ENCODE data around the gene PFKFB3. TPM values are rescaled to one million over a fixed set of nuclear protein-coding genes. Genes with fewer than 3 reads are reported as not detected.

PFKFB3 gene
- total RNA-seq, 1 experiment from 2014 or later, result 36.8 TPM

DNA sequence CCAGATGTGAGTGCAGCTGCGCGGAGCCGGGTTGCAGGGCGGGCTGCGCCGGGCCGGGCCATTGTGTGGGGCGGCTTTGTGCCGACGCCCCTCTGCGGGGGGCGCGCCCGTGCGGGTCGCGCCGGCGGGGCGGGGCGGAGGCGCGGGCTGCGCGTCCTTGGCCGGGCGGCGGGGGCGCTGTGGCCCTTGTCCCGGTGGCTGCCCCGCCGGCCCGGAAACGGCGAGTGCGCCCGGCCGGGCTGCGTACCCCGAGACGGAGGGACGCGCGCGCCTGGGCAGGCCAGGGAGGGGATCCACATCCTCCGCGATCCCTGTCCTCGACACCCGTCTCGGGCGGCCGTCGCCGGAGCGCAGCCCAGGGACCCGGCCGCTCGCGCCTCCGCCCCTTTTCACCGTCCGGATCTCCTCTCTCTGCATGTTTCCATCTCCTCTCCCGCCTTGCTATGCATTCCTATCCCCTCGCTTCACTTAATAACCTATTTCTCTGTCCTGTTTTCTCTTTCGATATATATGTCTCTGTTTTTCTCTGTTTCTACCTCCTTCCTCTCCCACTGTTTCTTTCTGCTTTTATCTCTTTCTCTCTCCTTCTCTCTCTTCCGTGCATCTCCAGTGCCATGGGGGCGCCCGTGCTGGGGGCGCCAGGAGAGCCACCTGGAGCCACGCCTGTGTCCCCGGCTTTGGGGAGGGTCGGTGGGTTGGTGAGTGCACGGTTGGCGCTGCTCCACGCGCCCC lies 765 bp downstream of the PFKFB3 start:
- H3K4me1 Mint-ChIP-seq, result peaks cover 30 to 31% of the 10 kb centered on the region in 2 experiments
- H3K4me2 ChIP-seq (ENCODE audit: insufficient read depth, insufficient read length, low read length), result peak overlapping the region; percentile 50
- H3T11ph ChIP-seq (ENCODE audit: low read length), result no peak overlapping the region
- H3K4ac ChIP-seq (ENCODE audit: low read depth, low read length), result no peak overlapping the region
- no peak overlapping the region for H3K23ac ChIP-seq (ENCODE audit: insufficient read length, low read depth, low read length)
- H3K4me3 Mint-ChIP-seq, result peak overlapping the region; percentile 87 to 90
- peaks cover 5% of the 10 kb centered on the region; the same call in 1 of the 2 replicates for H3K79me2 ChIP-seq (ENCODE audit: insufficient read depth, low read length)
- H3K56ac ChIP-seq (ENCODE audit: insufficient read length, low read depth, low read length), result no peak overlapping the region
- H2AK5ac ChIP-seq (ENCODE audit: insufficient read length, low read length), result no peak overlapping the region
- H3K18ac ChIP-seq (ENCODE audit: insufficient read length, low read depth, low read length), result peak overlapping the region; percentile 93
- WGBS (ENCODE audit: extremely low coverage, insufficient read length, low lambda C conversion rate), result no CpG with 5 or more reads among the region's 76 CpGs
- peak; percentile 49; the same call in 2 of the 3 replicates for TF ChIP-seq CTCF (conservative IDR thresholded peaks at IDR 0.05)
- H2BK15ac ChIP-seq (ENCODE audit: low read depth, low read length), result no peak overlapping the region
- H4K5ac ChIP-seq (ENCODE audit: insufficient read length, low read depth, low read length), result no peak overlapping the region
- peak; percentile 77 for DNase-seq
- H3K27me3 ChIP-seq (ENCODE audit: insufficient read depth, low read length), result peaks cover 24% of the 10 kb centered on the region
- no peaks in the 10 kb centered on the region for H3K9me3 ChIP-seq (ENCODE audit: control insufficient read depth, low read depth, low read length)
- peak overlapping the region; percentile 95; the same call in 1 of the 2 replicates for H3K14ac ChIP-seq (ENCODE audit: insufficient read depth, low read length)
- no peak overlapping the region for H2BK5ac ChIP-seq (ENCODE audit: insufficient read length, low read length)
- H2BK120ac ChIP-seq (ENCODE audit: low read depth, low read length, poor library complexity, severe bottlenecking), result no peak overlapping the region
- H3K4me1 ChIP-seq (ENCODE audit: insufficient read depth, low read length), result no peaks in the 10 kb centered on the region; the same call in 1 of the 2 replicates
- H3K36me3 Mint-ChIP-seq (ENCODE audit: insufficient read depth in 1 of 3, low read depth in 3 of 3), result peaks cover 6 to 12% (median 11%) of the 10 kb centered on the region in 3 experiments; a peak in 5 of 7 replicates
- no peak overlapping the region for H2BK12ac ChIP-seq (ENCODE audit: insufficient read length, low read depth, low read length)
- peaks cover 0 to 2% of the 10 kb centered on the region in 2 experiments; a peak in 2 of 5 replicates for H3K9me3 Mint-ChIP-seq
- peak overlapping the region; percentile 64 for H3K9ac ChIP-seq (ENCODE audit: extremely low read depth, insufficient read length, low read length)
- H2AFZ ChIP-seq (ENCODE audit: low read length), result no peak overlapping the region
- H3K79me1 ChIP-seq (ENCODE audit: insufficient read depth, low read depth, low read length, poor library complexity, severe bottlenecking), result peaks cover 5% of the 10 kb centered on the region
- H2BK20ac ChIP-seq (ENCODE audit: low read depth, low read length, poor library complexity, severe bottlenecking), result no peak overlapping the region
- H4K20me1 ChIP-seq (ENCODE audit: control insufficient read depth, insufficient read depth, insufficient read length), result peaks cover 2% of the 10 kb centered on the region
- peaks cover 38% of the 10 kb centered on the region for H3K27me3 Mint-ChIP-seq (ENCODE audit: low read depth)
- H4K91ac ChIP-seq (ENCODE audit: insufficient read length, low read depth, low read length), result no peak overlapping the region
- H4K8ac ChIP-seq (replicated peaks; ENCODE audit: insufficient read length, low read depth, low read length), result no peak overlapping the region
- H3K23me2 ChIP-seq (ENCODE audit: insufficient read length, low read depth, low read length, poor library complexity, severe bottlenecking), result peaks cover 26% of the 10 kb centered on the region
- H3K27ac Mint-ChIP-seq, result peak overlapping the region in 1 of 3 experiments; percentile 61; a peak in 2 of 7 replicates
- no peak overlapping the region for H3K27ac ChIP-seq (ENCODE audit: insufficient read length, low read depth, low read length)

Measured in H9 (cell line).